ENCODE measurements around the gene CYP11A1. TPM values are rescaled to one million over a fixed set of nuclear protein-coding genes. Genes with fewer than 3 reads are reported as not detected.
A peak's percentile ranks its signal among the peaks of the same experiment; 100 is the strongest.

The CYP11A1 gene
- 1.1 TPM for polyA plus RNA-seq (2013, experiment 1 of 2; ENCODE audit: insufficient read length)
- 0.99 TPM for polyA plus RNA-seq (2013, experiment 2 of 2; ENCODE audit: insufficient read length)

DNA sequence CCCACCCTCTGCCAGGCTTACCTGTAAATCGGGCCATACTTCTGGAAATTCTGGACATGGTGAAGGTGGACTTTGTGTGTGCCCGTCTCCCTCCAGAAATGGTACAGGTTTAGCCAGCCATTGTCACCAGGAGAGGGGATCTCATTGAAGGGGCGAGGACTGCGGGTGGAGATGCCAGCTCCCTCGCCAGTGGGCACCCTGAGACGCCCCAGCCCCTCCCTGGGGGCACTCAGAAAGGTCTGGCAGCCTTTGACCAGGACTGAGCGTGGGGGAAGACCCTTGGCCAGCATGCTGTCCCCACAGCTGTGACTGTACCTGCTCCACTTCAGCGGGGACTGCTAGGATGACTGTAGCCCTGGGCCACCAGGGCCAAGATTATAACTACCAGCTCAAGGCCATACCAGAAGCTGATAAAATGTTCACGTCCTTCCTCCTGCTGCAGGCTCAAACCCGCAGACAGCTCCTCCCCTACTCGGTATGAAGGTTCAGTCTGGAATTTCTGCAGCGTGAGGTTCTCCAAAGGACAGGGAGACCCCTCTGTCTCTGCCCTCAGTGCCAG is at the start of gene CYP11A1:
TSS of gene CYP11A1 (minus strand) at position 351 of the 559 bp plus-strand sequence. CDS start at position 290, 61 bp downstream.
- no peak for DNase-seq

DNA sequence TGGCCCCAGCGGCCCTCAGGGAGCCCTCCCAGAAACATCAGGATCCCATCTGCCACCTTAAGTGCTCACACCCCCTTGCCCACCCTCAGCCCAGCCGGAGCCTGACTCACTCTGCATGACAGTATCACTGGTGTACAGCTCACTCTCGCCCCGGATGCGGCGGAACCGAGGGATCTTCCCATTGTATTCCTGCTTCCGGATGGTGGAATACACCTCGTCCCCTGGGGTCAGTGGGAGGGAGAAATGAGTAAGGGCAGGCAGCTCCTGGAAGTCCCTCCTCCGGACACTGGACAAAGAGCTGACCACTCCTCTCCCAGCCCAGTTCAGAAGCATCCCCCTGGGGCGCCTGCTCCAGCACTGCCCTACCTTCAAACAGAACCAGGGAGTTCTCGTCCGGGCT is 49.8 kb upstream of the CYP11A1 start:
- DNase-seq: peak; percentile 60

DNA sequence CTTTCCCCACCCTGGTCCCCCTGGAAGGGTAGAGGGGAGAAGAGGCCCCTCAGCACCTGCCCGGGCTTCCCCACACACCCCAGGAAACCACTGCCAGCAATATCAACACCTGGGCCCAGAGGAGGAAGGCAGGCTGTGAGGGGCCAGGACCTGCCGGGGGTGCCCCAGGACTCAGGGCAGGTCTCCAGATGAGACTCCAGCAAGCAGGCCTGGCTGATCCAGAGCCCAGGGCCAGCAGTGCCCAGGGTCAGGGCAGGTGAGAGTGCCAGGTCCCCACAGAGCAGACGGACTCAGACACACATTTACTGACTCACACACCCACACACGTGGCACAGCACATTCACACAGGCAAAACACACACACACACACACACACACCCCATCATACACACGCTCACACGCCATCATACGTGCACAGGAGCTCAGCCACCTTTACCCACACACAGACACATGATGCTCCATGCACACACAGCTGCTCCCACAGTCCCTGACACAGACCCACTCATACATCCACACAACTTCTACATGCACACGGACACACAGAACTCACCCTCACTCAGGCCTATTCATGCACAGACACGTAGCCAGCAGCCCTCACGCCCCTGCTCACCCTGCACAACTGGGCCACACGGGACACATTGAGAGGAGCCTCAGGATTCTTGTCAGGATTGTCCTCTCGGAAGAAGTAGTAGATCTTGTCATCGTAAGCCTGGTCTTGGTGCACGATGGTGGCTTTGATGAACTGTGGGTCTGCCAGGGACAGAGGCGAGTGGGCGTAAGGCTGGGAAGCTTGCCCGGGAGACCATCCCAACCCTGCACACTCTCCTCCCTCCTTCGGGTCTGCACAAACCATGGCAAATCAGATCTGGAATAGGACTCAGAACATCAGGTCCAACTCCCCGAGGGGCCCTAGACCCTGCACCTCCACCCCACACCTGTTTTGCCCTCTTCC is 48.8 kb upstream of the CYP11A1 start:
- DNase-seq: no peak

DNA sequence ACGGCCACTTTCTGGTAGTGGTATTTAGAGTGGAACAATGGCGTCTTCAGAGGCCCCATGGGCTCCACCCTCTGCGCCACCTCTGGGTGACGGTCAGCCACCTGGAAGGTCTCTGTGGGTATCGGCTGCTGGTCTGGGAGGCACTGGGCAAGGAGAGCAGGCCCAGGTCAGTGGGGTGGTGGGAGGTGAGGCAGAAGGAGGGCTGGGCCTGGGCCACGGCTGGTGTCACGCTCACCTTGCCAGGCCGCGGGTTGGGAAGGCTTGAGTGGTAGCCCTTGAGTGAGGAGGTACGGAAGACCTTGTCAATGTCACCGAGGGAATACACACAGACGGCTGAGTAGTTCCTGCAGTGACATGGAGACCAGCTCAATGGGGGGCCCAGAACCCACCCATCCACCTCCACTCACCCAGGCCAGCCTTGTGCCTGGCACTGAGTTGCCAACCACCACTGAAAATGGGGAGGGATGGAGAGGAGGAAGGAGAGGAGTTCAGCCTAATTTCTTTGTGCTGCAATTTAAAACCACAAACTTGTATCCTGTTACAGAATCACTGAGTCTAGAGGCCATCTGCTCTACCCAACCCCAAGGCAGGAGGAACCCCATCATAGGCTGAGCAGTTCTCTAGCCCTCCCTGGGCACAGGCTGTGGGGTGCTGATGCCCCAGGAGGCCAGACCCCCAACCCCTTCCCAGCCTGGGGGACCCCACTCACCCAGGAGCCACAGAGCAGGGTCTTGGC is 47.3 kb upstream of the CYP11A1 start:
- DNase-seq: no peak

DNA sequence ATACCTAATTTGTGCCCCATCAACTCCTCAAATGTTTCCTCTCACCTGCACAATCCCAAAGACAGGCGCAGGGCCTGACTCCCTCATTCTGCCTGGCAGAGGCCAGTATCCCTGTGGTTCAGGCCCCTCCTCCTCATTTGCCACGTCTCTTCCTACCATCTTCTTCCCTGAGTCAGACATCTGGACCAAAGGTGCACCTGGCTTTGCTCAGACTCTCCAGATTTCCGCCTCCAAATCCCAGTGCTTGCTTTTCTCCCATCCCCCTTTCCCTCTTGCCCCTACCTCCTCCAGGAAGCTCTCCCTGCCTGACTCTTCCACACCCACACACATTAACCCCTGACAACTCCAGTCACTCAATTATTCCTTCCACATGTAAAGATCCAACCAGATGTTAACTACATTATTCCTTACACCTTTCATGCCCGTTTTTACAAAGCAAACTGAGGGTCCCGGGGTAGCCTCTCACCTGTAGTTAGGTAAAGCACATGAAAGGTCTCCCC is 46.7 kb upstream of the CYP11A1 start:
- no peak for DNase-seq

DNA sequence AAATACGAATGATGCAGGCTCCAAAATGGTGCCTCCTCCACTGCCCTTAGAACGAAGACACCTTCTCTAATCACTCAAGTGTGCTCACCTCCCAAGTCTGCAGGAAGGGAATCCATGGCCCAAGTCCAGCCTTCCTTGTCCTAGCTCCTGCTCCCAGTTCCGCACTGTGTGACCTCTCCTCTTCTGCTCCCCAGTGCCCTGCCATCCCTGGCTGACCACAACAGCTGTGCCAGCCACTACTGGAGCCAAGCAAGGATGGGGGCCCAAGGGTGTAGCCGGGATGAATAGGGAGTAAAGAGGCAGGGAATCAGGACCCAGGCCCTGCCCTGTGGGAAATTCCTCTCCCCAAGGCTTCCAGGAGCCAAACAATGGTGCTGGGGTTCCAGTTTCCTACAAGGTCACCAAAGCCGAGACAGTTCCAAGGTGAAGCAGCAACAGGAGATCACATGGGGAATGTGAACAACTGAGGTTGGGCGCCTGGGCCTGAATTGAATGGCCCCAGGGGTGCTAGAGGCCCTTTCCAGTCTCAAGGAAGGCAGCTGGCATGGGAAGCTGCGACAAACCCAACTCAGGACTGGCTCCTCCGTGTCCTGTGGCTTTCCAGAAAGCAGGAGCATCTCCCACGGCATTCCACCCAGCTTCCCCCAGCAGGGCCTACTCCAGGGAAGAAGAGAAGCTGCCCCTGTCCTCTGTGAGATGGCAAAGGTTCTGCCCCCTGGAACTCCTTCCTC is 46.1 kb upstream of the CYP11A1 start:
- DNase-seq: no peak

DNA sequence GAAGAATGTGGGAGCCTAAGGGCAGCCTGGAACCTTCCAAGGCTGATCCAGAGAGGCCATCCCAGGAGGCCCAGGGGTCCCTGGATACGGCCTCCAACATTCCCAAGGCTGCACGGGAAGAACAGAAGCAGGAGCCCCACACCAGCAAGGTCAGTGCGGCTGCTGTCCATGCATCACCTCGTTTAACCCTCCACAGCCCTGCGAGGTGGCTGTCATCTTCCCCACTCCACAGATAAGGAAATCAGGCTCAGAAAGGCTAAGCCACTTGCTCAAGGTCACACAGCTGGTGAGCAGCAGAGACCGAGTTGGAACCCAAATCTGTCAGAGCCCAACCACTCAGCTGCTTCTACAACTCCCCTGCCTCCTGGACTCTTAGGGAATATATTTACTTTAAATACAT is 44.7 kb upstream of the CYP11A1 start:
- no peak for DNase-seq

DNA sequence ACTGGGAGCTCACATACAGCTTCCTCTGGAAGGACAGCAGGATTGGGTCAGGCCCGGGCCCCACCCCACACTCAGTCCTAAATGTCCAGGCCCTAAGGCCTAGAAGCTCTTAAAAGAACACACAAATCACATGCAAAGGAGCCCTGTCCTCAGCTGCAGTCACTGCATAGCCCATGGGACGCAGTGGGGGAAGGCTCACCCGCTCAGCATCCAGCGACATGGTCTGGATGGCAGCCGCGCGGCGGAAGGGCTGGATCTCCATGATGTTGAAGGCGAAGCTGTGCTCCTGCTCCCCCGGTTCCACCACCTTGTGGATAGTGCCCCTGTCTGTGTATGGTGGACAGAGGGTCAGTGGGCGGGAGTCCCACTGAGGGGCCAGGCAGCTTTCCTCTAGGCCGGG is 44.2 kb upstream of the CYP11A1 start:
- no peak for DNase-seq

DNA sequence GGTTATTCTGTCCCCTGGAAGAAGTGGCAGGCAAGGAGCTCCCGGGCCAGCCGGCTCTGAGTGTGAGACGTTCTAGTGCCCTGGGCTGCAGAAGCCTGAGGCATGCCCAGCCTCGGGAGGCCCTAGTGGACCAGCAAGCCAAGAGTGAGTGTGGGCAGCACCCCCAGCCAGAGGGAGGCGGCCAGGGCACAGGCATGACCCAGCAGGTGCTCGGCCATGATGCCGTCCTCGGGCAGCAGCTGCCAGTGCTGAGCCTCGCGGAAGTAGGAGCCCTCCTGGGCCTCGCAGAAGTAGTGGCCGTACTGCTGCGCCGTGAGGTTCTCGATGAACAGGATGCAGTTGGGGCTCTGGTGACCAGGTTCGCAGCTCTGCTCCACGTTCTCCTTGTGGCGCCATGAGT is 43.1 kb upstream of the CYP11A1 start:
- DNase-seq: no peak

DNA sequence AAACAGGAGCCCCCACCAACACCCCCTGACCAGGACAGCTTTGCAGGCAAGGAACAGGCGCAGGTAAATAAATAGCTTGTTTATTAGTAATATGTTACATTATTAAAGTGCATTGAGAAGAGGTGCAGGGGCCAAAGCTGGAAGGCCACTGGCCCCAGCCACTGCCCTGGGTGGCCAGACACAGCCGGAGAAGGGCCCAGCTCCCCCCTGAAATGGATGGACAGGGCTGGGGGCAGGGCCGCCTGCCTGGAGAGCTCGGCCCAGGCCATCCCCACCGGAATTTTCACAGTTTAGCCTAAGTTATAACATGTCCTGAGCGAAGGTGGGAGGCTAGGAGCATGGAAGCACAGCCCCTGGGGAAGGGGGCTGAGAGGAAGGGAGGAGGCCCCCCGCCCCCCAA is 41.8 kb upstream of the CYP11A1 start:
- no peak for DNase-seq

DNA sequence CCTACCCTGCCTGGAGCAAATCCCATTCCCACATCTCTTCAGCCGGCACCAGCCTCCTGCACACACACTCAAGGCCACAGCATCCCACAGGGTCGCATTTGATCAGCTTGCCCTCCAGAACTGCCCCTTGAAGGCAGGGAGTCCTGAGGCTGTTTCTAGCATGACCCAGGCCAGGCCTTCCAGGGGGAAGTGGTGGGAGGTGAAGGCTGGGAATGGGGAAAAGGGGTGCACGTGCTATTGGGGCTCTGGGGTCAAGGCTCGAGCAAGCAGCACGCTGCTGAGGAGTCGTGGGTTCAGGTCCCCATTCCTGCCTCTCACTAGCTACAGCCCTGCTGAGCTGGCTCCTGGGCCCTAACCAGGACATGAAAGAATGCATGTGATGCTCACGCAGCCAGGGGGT is 41.4 kb upstream of the CYP11A1 start:
- DNase-seq: no peak

DNA sequence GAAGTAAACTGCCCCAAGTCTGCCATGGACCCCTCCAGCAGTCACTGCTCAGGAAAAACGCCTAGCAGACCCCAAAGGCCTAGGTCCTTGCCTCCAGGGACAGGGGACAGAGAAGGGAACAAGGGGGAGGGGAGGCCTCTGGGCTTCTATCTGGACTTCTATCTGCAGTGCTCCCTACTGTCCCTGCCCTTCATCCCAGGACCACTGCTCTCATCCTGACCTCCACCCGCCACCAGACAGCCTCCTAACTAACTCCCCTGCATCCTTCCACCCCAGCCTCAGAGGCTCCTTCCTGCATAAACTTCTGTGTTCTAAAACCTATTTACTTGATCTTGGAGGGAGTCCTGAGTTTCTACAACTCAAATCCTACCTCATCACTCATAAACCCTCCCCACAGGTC is 40.9 kb upstream of the CYP11A1 start:
- no peak for DNase-seq

DNA sequence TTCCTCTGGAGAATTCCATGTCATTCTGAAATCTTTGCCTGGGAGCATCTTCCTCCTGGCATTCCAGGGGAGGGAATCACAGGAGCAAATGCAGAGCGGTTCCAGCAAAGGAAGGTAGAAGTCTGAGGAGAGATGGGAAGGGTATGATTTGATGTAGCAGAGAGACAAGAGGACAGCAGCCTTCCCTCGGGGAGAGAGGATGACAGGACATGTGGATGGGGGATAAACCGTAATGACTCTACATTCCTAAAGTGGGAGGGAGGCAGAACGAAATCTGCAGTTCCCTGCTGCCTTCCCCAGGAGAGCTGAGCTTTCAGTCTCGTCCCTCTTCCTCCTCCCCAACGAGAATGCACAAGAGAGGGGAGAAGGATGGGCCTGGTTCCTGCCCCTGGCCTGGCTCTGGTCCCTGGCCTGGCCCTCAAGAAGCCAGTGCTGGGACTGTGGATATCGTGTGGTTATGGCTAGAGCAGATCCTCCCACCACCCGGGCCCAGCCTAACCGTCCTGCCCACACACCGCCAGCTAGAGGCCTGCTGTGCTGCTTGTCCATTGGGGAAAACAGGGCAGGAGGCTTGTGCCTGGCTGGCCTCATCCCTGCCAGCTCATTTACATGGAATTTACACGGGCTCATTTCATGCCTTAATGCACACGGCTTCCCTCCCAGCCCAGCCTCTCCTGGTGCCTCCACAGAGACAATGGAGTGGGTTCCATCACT is 39.7 kb upstream of the CYP11A1 start:
- peak; percentile 95 for DNase-seq

DNA sequence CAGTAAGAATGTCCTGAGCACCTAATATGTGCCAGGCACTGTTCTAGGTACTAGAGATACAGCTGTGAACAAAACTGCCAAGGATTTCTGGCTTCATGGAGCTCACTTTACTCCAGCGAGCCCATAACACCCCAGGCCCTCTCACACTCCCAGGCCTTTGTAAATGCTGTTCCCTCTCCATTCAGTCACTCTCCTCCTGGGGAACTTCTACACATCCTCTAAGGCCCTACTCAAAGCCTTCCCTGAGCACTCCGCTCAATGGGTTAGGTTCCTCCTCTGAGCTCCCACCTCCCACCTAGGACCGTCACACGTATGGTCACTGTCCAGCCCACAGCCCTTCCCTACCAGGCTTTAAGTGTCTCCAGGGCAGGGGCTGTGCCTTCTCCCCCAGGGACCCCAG is 39.1 kb upstream of the CYP11A1 start:
- DNase-seq: no peak

DNA sequence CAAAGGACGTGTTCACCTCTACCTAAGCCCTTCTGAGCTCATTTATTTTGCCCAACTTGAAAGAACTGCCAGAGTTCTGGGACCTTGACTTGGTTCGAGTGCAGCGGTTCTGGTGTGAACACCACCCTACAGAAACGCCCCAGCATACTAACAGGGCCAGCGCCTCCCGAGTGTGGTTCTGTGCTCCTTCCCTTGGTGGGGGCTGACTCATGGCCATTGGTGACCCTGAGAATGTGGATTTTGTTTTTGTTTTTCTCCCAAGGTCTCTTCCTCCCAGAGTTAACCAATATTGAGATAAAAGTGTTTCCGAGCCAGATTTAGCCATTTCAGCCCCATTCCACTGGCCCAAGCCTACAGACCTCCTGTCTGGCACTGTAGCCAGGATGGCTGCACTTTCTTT is 38.4 kb upstream of the CYP11A1 start:
- DNase-seq: no peak

DNA sequence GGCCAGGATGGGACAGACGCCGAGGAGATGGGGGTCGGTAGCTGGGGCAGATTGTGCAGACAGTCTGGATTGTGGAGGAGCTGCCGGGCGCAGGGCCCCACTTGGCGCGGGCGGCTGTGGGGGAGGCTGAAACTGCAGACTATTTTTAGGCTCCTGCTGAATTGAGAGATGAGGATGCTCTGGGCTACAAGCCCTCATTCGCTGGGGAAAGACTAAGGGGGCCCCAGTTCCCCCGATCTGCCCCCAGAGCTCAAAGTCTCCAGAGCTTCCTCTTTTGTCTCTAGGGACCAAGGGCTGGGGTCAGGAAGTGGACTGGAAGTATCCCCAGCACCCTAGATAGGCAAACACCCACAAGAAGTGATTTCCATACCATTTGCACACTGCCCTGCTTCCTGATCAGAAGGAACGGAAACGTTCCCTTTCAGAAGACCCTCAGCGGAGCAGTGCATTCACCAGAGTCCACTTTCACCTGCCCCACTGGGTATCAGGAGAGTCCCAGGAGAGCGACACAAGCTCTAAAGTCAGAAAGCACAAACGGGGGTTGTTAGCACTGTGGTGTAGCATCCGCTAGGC is 36.6 kb upstream of the CYP11A1 start:
- peak; percentile 50 for DNase-seq

DNA sequence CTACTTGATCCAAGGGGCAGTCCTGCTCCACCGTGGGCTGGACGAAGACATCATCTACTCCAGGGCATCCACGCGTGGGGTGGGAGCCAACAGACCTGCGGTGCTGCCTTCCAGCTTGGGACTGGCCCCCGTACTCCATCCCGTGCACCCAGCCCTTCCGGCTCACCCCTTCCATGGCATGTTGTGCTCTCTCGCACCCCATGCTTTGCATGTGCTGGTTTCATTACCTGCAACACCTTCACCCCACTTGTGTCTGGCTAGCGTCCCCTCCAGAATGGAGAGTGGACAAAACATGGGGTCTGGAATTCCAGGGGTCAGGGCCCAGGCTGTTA is 36.1 kb upstream of the CYP11A1 start:
- DNase-seq: no peak

DNA sequence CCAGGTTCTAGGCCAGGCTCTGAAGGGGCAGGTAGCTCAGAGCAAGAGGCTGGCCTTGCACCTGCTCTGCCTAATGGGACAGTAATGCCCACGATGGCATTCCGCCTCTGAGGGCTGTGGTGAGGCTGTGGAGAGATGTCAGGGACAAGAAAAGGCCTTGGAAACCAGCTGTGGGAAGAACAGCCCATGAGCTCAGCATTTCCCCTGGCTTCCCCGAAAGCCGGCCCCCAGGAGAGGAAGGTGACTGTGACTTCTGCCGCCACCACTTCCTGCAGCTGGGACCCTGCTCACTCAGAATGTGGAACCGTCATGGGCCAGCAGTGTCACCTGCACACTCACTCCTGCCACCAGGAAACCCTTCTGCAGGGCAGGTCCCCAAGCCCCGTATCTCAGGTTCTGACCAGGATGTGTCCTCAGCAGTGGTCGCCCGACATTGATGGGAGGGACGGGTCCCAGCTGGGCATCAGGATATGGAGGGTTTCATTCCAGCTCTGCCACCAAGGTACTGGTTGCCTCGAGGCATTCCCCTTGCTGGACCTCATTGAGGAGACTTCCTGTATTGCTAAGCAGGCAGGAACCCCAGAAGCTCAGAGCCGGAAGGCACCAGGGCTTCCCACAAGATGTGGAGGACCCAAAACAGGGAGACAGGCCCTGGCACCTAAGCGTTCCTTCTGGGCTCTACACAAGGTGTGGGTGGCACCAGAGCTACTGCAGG is 35.6 kb upstream of the CYP11A1 start:
- no peak for DNase-seq

DNA sequence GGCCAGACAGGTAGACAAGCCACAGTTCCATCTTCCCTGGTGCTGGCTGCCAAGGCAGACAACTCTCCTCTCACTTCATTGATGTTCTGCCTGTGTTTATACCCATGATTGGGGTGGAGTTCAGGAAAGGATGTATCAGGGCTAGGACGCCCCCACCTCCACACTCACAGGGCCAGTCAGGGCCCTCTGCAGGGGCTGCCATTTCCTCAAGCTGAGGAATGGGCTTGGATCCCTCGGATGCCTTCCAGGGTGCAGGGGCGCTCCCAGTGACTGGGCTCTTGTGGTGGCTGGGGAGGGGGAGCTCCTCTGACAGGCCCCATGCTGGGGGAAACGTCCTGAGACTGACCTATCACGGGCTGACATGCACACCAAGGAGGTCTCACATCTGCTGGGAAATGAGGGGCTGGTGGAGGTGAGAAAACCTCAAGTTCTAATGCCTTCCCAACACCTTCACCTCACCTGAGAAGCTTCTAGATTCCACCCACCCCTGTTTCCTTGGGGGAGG is 34.9 kb upstream of the CYP11A1 start:
- DNase-seq: no peak

DNA sequence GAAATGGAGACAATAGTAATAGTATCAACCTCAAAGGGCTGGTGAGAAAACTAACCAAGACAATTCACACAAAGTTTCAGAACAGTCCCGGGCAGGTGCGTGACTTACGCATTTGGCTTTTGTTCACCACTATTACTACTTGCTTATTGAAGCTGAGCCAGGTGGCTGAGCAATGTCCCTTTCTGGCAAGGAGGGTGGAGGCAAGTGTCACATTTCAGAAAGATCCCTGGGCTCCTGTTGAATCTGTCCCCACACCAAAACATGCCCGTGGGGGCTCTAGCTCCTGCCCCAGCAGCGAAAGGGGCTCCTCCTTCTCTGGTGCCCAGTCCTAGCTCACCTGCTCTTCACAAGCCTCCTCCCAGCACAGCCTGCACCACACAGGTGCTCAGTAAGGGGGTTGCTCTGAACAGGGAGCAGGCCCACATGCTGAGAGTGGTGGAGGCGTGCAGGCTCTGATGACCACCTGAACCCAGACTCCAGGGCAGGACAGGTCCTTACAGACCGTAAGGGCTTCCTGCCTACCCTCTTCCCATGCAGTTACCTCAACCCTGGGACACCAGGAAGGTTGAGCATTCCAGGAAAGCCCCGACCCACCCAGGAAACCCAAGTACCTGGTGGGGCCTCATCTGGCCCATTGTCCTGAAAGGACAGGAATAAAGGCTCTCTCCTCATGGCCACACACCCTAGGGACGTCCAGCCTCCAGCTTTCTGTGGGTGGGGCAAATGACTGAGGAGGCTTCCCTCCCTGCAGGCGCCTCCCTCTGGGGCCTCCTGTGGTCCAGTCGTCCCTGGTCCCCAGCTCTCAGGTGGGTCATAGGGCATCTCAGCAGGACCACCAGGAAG is 33.7 kb upstream of the CYP11A1 start:
- no peak for DNase-seq
